Osteocyte (in vitro differentiated cells): ENCODE measurements around the gene TTC7B. TPM values are rescaled to one million over a fixed set of nuclear protein-coding genes. Genes with fewer than 3 reads are reported as not detected.

Source experiments
- DNase-seq: peaks from one replicate; pipeline ENCODE4 v3.0.0; 2021; ENCODE audit warnings: mixed read lengths; ENCODE audit not compliant: unreplicated experiment; ENCODE audit errors: extremely low spot score
- H3K27ac Mint-ChIP-seq: one replicate; pipeline ENCODE4 v1.8.0; 2021; ENCODE audit warnings: mild to moderate bottlenecking, mixed read lengths; ENCODE audit not compliant: unreplicated experiment
- H3K27me3 Mint-ChIP-seq: one replicate; pipeline ENCODE4 v1.8.0; 2021; ENCODE audit warnings: mixed read lengths; ENCODE audit not compliant: unreplicated experiment
- H3K36me3 Mint-ChIP-seq: one replicate; pipeline ENCODE4 v1.8.0; 2021; ENCODE audit warnings: mixed read lengths; ENCODE audit not compliant: unreplicated experiment
- H3K4me1 Mint-ChIP-seq: one replicate; pipeline ENCODE4 v1.8.0; 2021; ENCODE audit warnings: mixed read lengths; ENCODE audit not compliant: unreplicated experiment
- H3K4me3 Mint-ChIP-seq: one replicate; pipeline ENCODE4 v1.8.0; 2021; ENCODE audit warnings: mild to moderate bottlenecking, moderate library complexity, mixed read lengths; ENCODE audit not compliant: unreplicated experiment
- H3K9me3 Mint-ChIP-seq: one replicate; pipeline ENCODE4 v1.8.0; 2021; ENCODE audit warnings: mixed read lengths; ENCODE audit not compliant: unreplicated experiment
- total RNA-seq: library from RNA; stranded (reverse); gene quantifications from 2 replicates; pipeline ENCODE4 v1.2.1, GENCODE V29; 2021
- TF ChIP-seq, protein P1 (sequence below): fragments of 200-600 bp; sonication (generic); IDR thresholded peaks from 2 replicates; pipeline ENCODE4 v1.5.0; 2021; ENCODE audit warnings: antibody characterized with exemption, mild to moderate bottlenecking, moderate library complexity

TTC7B gene
- total RNA-seq, 1 donor from 2014 or later: 43.2 TPM

DNA sequence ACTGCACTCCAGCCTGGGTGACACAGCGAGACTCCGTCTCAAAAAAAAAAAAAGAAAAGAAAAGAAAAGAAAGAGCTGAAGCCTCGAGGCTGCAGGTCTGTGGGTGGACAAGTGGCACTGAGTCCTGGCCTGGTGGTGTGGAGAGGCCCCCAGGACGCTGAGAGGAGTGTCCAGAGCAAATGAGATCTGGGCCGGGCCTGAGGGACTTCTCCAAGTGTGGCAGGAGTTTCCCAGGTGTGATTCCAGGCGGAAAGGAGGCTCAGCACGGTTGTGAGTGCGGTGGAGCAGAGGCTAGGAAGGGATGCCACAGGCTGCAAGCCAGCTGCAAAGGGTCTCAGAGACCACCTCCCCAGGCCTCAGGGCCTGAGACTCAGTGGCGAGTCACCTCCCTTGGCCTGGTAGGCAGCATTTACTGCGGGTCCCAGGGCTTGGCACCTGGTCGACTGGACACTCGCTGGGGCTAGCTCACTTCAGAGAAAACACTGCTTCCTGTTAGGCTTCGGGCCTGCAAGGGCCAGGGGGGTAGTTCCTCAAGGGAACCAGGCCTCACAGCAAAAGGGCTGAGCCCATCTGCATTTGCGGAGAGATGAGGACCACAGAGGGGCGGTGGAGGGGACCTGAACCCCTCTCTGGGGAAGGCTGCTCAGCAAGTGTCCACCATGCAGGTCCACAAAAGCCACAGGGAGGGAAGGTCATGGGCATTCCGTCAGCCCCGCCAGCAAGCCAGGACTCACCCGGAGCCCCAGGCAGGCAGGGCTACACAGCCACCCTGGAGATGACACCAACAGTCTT is 11.7 kb downstream of the TTC7B start:
- no peak for DNase-seq
- no peaks in the 10 kb centered on the region for H3K36me3 Mint-ChIP-seq
- H3K4me1 Mint-ChIP-seq: peaks cover 19% of the 10 kb centered on the region
- H3K9me3 Mint-ChIP-seq: no peaks in the 10 kb centered on the region
- TF ChIP-seq, protein P1, sequence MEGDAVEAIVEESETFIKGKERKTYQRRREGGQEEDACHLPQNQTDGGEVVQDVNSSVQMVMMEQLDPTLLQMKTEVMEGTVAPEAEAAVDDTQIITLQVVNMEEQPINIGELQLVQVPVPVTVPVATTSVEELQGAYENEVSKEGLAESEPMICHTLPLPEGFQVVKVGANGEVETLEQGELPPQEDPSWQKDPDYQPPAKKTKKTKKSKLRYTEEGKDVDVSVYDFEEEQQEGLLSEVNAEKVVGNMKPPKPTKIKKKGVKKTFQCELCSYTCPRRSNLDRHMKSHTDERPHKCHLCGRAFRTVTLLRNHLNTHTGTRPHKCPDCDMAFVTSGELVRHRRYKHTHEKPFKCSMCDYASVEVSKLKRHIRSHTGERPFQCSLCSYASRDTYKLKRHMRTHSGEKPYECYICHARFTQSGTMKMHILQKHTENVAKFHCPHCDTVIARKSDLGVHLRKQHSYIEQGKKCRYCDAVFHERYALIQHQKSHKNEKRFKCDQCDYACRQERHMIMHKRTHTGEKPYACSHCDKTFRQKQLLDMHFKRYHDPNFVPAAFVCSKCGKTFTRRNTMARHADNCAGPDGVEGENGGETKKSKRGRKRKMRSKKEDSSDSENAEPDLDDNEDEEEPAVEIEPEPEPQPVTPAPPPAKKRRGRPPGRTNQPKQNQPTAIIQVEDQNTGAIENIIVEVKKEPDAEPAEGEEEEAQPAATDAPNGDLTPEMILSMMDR: no peak
- no peak overlapping the region for H3K4me3 Mint-ChIP-seq
- H3K27ac Mint-ChIP-seq: no peak overlapping the region
- H3K27me3 Mint-ChIP-seq: no peaks in the 10 kb centered on the region

DNA sequence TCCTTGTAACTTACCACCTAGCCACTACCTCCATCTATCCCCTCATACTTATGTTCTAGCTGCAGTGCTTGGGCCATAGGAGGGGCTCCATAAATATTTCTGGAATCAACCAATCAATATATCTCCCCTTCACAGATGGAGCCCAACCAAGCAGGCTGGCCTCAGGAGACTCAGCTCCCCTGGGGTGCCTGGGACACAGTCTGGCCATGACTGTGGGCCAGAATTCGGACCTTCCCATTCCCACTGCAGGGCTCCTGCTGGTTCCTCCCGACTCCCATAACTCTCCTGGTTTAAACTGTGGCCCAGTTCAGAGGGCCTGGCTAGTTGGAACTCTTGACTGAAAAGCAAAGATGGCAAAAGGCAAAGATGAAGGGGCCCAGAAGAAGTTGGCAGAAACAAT is 13.0 kb downstream of the TTC7B start:
- no peak for DNase-seq
- Mint-ChIP-seq H3K36me3 (no peaks in the 10 kb centered on the region), H3K9me3 (no peaks in the 10 kb centered on the region), H3K27ac (peak overlapping the region; percentile 43), H3K27me3 (no peaks in the 10 kb centered on the region), H3K4me3 (no peak overlapping the region), H3K4me1 (peaks cover 19% of the 10 kb centered on the region)
- TF ChIP-seq, protein P1: no peak

DNA sequence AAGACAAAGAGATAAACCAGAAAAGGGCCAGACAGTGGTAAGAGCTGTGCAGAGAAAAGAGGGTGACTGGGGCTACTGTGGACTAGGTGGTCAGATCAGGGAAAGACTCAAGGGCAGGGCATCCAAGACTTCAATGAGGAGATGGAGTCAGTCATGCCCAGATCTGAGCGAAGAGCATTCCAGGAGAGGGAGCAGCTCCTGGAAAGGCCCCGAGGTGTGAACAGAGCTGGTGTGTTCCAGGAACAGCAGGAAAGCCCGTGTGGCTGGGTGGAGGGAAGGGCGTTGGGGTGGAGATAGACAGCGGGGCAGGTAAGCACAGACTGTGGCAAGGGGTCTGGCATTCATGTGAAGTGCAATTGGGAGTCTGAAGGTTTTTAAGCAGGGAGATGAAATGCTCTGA is 16.8 kb downstream of the TTC7B start:
- no peaks in the 10 kb centered on the region for H3K36me3 Mint-ChIP-seq
- H3K9me3 Mint-ChIP-seq: no peaks in the 10 kb centered on the region
- TF ChIP-seq, protein P1: no peak
- H3K4me1 Mint-ChIP-seq: peaks cover 34% of the 10 kb centered on the region
- H3K4me3 Mint-ChIP-seq: no peak overlapping the region
- DNase-seq: no peak
- no peak overlapping the region for H3K27ac Mint-ChIP-seq
- no peaks in the 10 kb centered on the region for H3K27me3 Mint-ChIP-seq

DNA sequence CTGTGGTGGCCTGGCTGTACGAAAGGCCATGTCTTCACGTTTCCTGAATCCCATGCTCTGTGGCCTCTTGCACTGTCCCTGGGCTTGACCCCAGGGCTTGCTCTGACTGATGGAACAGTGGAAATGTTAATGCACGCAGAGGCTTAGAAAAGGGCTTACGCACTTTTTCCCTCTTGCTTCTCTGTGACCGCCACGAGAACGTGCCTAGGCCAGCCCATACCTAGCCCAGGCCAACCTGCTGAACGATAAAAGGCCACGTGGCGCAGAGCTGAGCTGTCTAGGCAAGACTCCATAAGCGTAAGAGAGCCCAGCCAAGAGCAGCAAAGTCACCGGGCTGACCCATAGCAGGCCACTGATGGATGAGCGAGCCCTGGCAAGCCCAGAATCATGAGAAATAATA is 18.3 kb downstream of the TTC7B start:
- Mint-ChIP-seq H3K4me1 (peaks cover 26% of the 10 kb centered on the region), H3K27me3 (no peaks in the 10 kb centered on the region), H3K9me3 (no peaks in the 10 kb centered on the region), H3K36me3 (no peaks in the 10 kb centered on the region), H3K4me3 (no peak overlapping the region), H3K27ac (no peak overlapping the region)
- no peak for DNase-seq
- TF ChIP-seq, protein P1: no peak

DNA sequence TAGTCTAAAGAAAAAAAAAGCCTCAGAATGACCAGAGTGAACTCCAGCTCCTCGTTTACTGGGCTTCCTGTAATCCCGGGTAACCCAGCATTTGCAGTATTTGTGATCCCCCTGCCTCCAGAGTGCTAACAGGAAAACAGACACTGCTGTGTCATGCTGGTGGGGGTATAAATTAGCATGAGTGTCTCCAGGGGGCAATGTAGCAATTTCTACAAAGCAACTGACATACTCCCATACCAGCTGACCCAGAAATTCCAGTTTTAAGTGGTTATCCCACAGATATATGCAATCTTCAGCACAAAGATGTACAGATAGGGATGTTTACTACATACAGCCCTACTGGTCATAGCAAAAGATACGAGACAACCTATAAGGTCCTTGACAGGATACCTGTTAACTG is 18.8 kb downstream of the TTC7B start:
- peaks cover 26% of the 10 kb centered on the region for H3K4me1 Mint-ChIP-seq

More for the DNA sequence above, 18.8 kb downstream of the TTC7B start:
- no peak for DNase-seq
- Mint-ChIP-seq H3K27me3 (no peaks in the 10 kb centered on the region), H3K36me3 (peaks cover 1% of the 10 kb centered on the region), H3K9me3 (no peaks in the 10 kb centered on the region), H3K27ac (no peak overlapping the region), H3K4me3 (no peak overlapping the region)
- TF ChIP-seq, protein P1: no peak
